Fibroblast of the conjunctiva (primary cell): ENCODE results near the gene KCNK18.

Experiments used
- DNase-seq: peaks from one replicate; pipeline ENCODE4 v3.0.0-alpha.2; 2010; ENCODE audit warnings: low read depth

KCNK18 gene

DNA sequence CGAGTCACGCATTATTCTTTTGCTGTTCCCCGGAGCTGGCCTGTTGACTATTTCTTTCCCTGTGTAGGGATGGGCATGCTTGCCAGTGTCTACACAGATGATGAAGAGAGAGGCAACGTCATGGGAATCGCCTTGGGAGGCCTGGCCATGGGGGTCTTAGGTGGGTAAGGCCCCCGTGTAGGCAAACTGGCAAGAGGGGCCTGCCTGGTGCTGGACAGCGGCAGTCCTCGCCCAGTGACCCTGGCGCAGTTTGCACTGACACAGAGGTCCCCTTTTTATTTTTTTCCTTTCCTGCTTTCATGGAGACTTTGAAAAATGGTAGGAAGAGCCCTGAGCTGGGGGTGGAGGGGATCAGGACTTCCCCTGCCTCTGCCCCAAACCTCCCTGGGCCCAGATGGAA, 57.0 kb downstream of the KCNK18 start:
- no peak for DNase-seq

- DNase-seq, result no peak
Observed at GRCh38 chr10:117254774-117255735, 57.8 kb downstream of the KCNK18 start.

DNA sequence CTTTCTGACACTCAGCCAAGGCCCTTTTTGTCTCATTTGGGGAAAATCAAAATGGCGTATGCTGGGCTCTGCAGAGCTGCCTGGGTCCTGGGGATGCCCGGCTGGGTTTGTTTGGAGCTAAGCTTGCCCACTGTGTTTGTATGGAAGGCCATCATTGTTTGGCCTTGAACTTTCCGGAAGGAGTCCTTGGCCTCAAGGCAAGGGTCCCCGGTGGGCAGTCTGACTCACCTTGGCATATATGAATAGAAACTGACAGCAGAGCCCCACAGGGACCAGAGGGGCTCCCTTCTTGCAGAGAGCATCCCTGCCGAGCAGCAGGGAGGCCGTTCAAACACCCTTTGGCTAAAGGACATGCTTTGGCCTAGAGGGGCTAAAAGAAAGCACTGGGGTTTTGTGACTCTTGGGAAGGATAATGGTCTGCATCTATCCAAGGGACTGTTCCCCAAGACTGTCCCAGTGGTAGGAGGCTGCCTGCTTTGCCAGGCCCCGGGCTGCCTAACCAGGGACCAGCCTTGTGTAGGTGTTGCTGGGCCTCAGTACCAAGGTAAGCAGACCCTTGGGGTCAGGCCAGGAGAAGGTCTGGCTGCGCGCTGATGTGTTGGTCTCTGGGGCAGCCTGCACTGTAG, 58.7 kb downstream of the KCNK18 start:
- DNase-seq, result no peak

DNA sequence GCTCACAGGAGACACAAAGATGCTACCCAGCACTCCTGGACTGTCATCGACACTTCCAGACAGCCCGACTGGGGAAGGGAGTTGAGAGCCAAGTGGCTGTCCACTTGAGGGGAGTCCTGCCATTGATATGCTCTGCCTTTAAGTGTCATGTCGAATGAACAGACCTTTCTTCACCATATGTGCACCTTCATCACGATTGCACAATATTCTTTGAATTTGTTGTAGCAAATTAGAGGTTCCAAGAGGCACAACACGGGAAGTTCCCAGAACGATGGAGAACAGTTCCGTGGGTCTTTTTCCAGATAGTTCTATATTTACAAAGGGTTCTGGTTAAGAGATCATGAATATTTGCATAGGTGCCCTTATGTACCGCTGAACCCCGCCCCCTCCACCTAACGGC, 59.6 kb downstream of the KCNK18 start:
- DNase-seq, result no peak

DNA sequence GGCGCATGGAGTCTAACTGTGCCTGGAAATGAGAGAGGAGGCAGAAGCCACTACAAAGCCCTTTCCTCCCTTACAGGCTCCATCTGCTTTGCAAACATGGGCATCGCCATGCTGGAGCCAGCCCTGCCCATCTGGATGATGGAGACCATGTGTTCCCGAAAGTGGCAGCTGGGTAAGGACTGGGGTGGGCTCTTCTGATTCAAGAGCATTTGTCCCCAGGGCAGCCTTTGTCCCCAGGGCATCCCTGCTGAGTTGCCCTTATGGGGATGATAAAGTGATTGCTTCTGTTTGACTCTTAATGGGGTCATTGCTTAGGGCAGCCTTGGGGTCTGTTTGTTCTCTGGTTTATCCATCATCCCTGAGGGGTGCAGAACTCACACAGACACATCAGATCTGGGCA, 60.4 kb downstream of the KCNK18 start:
- no peak for DNase-seq

DNA sequence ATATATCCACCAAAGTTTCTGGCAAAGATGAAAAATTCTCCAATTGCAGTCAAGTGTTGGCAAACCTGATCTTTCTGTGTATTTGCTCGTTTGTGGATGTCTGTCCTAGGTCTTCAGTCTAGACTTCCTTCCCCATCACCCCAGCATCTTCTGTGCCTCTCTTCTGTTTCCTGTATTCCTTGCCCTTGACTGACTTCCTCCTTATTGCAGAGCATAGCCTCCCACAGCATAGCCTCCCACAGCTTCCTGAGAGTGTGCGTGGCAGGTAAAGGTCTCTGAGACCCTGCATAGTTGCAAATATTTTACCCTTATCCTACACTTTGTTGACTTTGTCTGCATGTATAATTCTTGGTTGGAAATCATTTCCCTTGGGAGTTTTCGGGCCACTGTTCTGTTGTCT, 62.0 kb downstream of the KCNK18 start:
- no peak for DNase-seq
